Activated CD8-positive, alpha-beta T cell treated with anti-CD3 and anti-CD28 coated beads for 36 hours (primary cell): ENCODE data around the gene WDR54. TPM values are rescaled to one million over a fixed set of nuclear protein-coding genes. Genes with fewer than 3 reads are reported as not detected.
"Not testable (repeated sequence)": the region's sequence is repeated elsewhere in the genome, so short reads cannot be mapped to it uniquely, and the experiment has no call there.

Experiments
- ATAC-seq: fragments of 200-7000 bp; cut with Tn5 transposase; one replicate; pipeline ENCODE4 v1.10.0; 2021; ENCODE audit warnings: mild to moderate bottlenecking, moderate library complexity
- CTCF ChIA-PET: fragments of 350-600 bp; sonication (Branson Sonifier 250); formaldehyde crosslinking; loops from one replicate; lab custom pipeline; 2021; ENCODE audit warnings: antibody characterized with exemption; lab: Charles Lee
- POLR2A ChIA-PET: fragments of 350-600 bp; sonication (Branson Sonifier 250); formaldehyde crosslinking; loops from one replicate; lab custom pipeline; 2021; ENCODE audit warnings: antibody characterized with exemption; lab: Charles Lee
- DNase-seq: peaks from one replicate; pipeline ENCODE4 v3.0.0-alpha.2; 2020
- H3K27ac Mint-ChIP-seq: one replicate; pipeline ENCODE4 v1.8.0; 2021; ENCODE audit warnings: mild to moderate bottlenecking, mixed read lengths
- H3K27me3 Mint-ChIP-seq: one replicate; pipeline ENCODE4 v1.8.0; 2021; ENCODE audit warnings: mixed read lengths
- H3K36me3 Mint-ChIP-seq: one replicate; pipeline ENCODE4 v1.8.0; 2021; ENCODE audit warnings: low read depth, mixed read lengths
- H3K4me1 Mint-ChIP-seq: one replicate; pipeline ENCODE4 v1.8.0; 2021; ENCODE audit warnings: low read depth, mixed read lengths
- H3K4me3 Mint-ChIP-seq: one replicate; pipeline ENCODE4 v1.8.0; 2021; ENCODE audit warnings: mild to moderate bottlenecking, moderate library complexity, mixed read lengths
- H3K9me3 Mint-ChIP-seq: one replicate; pipeline ENCODE4 v1.8.0; 2021; ENCODE audit warnings: mixed read lengths
- CTCF ChIP-seq: fragments of 200-600 bp; IDR thresholded peaks from one replicate; pipeline ENCODE4 v1.8.0; 2022; ENCODE audit warnings: antibody characterized with exemption, mild to moderate bottlenecking
- intact Hi-C: fragments of 100-400 bp; cut with micrococcal nuclease; formaldehyde crosslinking; loops from one replicate; pipeline ENCODE4 v1.10.0; 2022
- total RNA-seq, 2 experiments: library from RNA; stranded (reverse); gene quantifications; one replicate each; pipeline ENCODE4 v1.2.3, GENCODE V29; 2021

WDR54 gene
- total RNA-seq, 2 experiments from 2014 or later: 129 to 132 TPM

- H3K27ac Mint-ChIP-seq: peak overlapping the region; percentile 99
- peak overlapping the region; percentile 98 for H3K4me3 Mint-ChIP-seq
- TF ChIP-seq CTCF: no peak
- DNase-seq (no peak), ATAC-seq (no peak)
- POLR2A ChIA-PET: interaction anchor here (1.0 to 5.6 kb wide), 9 partner anchors 8 to 74 kb away, joined by 3 to 48 read pairs (median 14); partner anchors contain the start of genes AUP1, C2orf81, CCDC142 and HTRA2
- intact Hi-C loops: no loop called here
- H3K27me3 Mint-ChIP-seq: no peaks in the 10 kb centered on the region
- CTCF ChIA-PET: interaction anchor here (0.7 to 4.1 kb wide), 8 partner anchors 9 to 130 kb away, joined by 3 to 30 read pairs (median 5); partner anchors contain the start of genes AUP1, CCDC142, HTRA2 and TTC31
- H3K9me3 Mint-ChIP-seq: no peaks in the 10 kb centered on the region
- peaks cover 44% of the 10 kb centered on the region for H3K4me1 Mint-ChIP-seq
- H3K36me3 Mint-ChIP-seq: peaks cover 25% of the 10 kb centered on the region
Measured at GRCh38 chr2:74458938-74459363, 37.4 kb downstream of the WDR54 start.

- H3K27me3 Mint-ChIP-seq, DNase-seq, intact Hi-C loops, ATAC-seq, H3K9me3 Mint-ChIP-seq: not testable (repeated sequence)
- Mint-ChIP-seq H3K4me3 (peak overlapping the region; percentile 98), H3K36me3 (peaks cover 27% of the 10 kb centered on the region), H3K4me1 (peaks cover 43% of the 10 kb centered on the region), H3K27ac (peak overlapping the region; percentile 43)
- ChIA-PET POLR2A (interaction anchor here (0.5 to 5.6 kb wide), 6 partner anchors 8 to 704 kb away, joined by 3 to 48 read pairs (median 16); partner anchors contain the start of genes CCDC142, LBX2, MRPL53 and TTC31), CTCF (interaction anchor here (0.7 to 4.1 kb wide), 7 partner anchors 8 to 129 kb away, joined by 3 to 30 read pairs (median 6); partner anchors contain the start of genes AUP1, CCDC142, HTRA2 and TTC31)
Measured at GRCh38 chr2:74459503-74460118, 38.1 kb downstream of the WDR54 start.

- intact Hi-C loops, H3K27ac Mint-ChIP-seq, H3K27me3 Mint-ChIP-seq, H3K9me3 Mint-ChIP-seq, ATAC-seq, DNase-seq: not testable (repeated sequence)
- ChIA-PET CTCF (interaction anchor here (1.8 to 4.1 kb wide), 3 partner anchors 12 to 72 kb away, joined by 4 to 30 read pairs (median 8); partner anchors contain the start of genes AUP1, HTRA2 and MRPL53), POLR2A (interaction anchor here (2.9 to 4.1 kb wide), 3 partner anchors 7 to 40 kb away, joined by 10 to 25 read pairs (median 21); partner anchors contain the start of genes LBX2 and MRPL53)
- peak overlapping the region; percentile 98 for H3K4me3 Mint-ChIP-seq
- H3K36me3 Mint-ChIP-seq: peaks cover 24% of the 10 kb centered on the region
- peaks cover 42% of the 10 kb centered on the region for H3K4me1 Mint-ChIP-seq
Measured at GRCh38 chr2:74460187-74460586, 38.7 kb downstream of the WDR54 start.

GRCh38 chr2:74461187-74462053 is 39.9 kb downstream of the WDR54 start:
- no peak overlapping the region for H3K4me3 Mint-ChIP-seq
- CTCF ChIA-PET: interaction anchor here (0.7 to 2.5 kb wide), 4 partner anchors 9 to 71 kb away, joined by 3 to 8 read pairs (median 4); partner anchors contain the start of gene MRPL53
- no peak overlapping the region for H3K27ac Mint-ChIP-seq
- H3K27me3 Mint-ChIP-seq: no peaks in the 10 kb centered on the region
- H3K4me1 Mint-ChIP-seq: peaks cover 33% of the 10 kb centered on the region
- ATAC-seq: no peak
- H3K9me3 Mint-ChIP-seq: no peaks in the 10 kb centered on the region
- POLR2A ChIA-PET: interaction anchor here (0.8 to 3.6 kb wide), 3 partner anchors 10 to 11 kb away, joined by 3 to 25 read pairs (median 5); partner anchors contain the start of gene MRPL53
- H3K36me3 Mint-ChIP-seq: peaks cover 16% of the 10 kb centered on the region
- intact Hi-C loops: loop anchor here (2.0 kb wide), 1 partner anchor 15 kb away; no protein-coding TSS in a partner anchor
- peak; percentile 49 for DNase-seq
- peak; percentile 6 for TF ChIP-seq CTCF

GRCh38 chr2:74462054-74462785 is 40.7 kb downstream of the WDR54 start:
- ChIA-PET CTCF (interaction anchor here (0.7 to 2.5 kb wide), 5 partner anchors 10 to 70 kb away, joined by 3 to 8 read pairs (median 3); partner anchors contain the start of gene MRPL53), POLR2A (interaction anchor here (0.8 to 1.1 kb wide), 3 partner anchors 9 to 11 kb away, joined by 3 to 5 read pairs (median 3); partner anchors contain the start of gene MRPL53)
- no peak for TF ChIP-seq CTCF
- Mint-ChIP-seq H3K27ac (no peak overlapping the region), H3K36me3 (peaks cover 12% of the 10 kb centered on the region), H3K4me3 (no peak overlapping the region), H3K27me3 (no peaks in the 10 kb centered on the region), H3K9me3 (no peaks in the 10 kb centered on the region), H3K4me1 (peaks cover 26% of the 10 kb centered on the region)
- intact Hi-C loops: loop anchor here (2.0 kb wide), 1 partner anchor 15 kb away; no protein-coding TSS in a partner anchor
- ATAC-seq: no peak
- no peak for DNase-seq
